Measurements from ENCODE around the gene GNPTAB.

GNPTAB gene

GRCh38 chr12:101767537-101767936 lies 63.2 kb downstream of the GNPTAB start:
- no peaks in the 10 kb centered on the region for H3K9me3 ChIP-seq (ENCODE audit: control insufficient read depth in 1 of 2, low read length in 2 of 2)
- peaks cover 20 to 38% of the 10 kb centered on the region in 2 donors for H3K36me3 ChIP-seq (ENCODE audit: control insufficient read depth in 1 of 2, insufficient read depth in 2 of 2, low read length in 2 of 2)
- H3K27ac ChIP-seq (ENCODE audit: low read length) = no peak overlapping the region
- no peak overlapping the region for H3K4me3 ChIP-seq (ENCODE audit: low read depth in 1 of 2, low read length in 2 of 2)
- no peaks in the 10 kb centered on the region for H3K27me3 ChIP-seq (ENCODE audit: low read depth, low read length)
- no peaks in the 10 kb centered on the region for H3K4me1 ChIP-seq (ENCODE audit: control insufficient read depth in 1 of 2, insufficient read depth in 2 of 2, low read length in 2 of 2)

DNA sequence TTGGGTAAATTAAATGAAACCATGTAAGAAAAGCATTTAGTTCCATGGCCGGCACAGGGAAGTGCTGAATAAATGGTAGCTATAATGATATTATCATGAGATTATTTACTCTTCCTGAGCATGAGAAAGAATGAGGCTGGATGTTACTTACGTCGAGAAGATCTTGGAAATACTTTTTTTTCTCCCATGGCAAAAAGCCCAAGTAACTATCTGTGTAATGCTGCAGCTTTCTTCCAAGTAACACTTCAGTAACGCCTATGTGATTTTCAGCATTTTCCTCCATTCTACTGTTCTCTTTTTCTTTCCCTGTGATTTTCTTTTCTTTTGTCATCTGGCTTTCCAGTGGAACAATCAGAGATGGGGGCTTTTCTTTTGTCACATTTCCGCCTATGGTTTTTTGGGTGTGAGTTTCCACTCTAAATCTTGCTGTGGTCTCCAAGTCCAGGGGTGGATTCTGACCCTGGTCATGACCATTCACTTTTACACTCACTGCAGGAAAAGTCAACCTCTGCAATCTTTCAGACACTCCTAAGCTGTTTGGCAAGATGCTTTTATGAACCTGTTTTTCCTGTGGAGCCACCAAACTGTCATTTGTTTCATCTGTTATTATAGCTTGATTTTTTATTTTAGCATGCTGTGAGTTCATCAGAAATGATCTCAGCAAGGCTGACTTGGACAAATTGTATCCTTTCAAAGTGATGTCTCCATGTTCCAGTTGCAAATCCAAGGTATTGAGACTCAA lies 66.5 kb downstream of the GNPTAB start:
- Histone ChIP-seq H3K27me3 (ENCODE audit: low read depth, low read length) (no peaks in the 10 kb centered on the region), H3K4me3 (ENCODE audit: low read depth in 1 of 2, low read length in 2 of 2) (no peak overlapping the region), H3K27ac (ENCODE audit: low read length) (no peak overlapping the region), H3K4me1 (ENCODE audit: control insufficient read depth in 1 of 2, insufficient read depth in 2 of 2, low read length in 2 of 2) (no peaks in the 10 kb centered on the region), H3K36me3 (ENCODE audit: control insufficient read depth in 1 of 2, insufficient read depth in 2 of 2, low read length in 2 of 2) (peaks cover 18 to 32% of the 10 kb centered on the region in 2 donors), H3K9me3 (ENCODE audit: control insufficient read depth in 1 of 2, low read length in 2 of 2) (no peaks in the 10 kb centered on the region)

DNA sequence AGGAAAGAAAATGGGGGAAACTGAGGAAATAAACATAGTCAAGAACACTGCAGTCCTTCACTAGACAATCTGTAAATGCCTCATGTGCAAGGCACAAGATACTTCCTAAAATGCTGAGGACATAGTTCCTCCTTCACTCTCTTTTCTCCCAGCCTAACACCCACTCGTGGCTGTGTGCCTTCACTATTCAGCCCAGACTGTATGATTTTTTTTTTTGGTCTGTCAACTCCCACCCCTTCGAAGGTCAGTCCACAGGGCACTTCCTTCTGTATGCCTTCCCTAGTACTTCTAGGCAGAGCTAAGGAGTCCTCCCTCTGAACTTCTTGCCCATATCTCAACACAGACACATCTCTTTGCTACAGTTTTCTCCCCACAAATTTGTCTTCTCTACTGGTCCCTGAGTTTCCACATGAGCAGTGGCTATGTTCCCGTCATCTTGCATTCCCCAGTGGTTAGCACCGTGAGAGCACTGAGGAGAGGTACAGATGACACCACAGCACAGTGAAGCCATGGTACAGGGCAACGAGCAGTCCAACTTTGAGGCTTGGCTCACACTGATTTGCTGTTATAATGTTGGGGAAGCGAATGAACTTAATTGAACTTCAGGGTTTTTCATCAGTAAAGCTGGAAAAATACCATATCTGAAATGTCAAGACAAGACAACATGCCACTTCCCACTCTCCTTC lies 67.4 kb downstream of the GNPTAB start:
- H3K36me3 ChIP-seq (ENCODE audit: control insufficient read depth in 1 of 2, insufficient read depth in 2 of 2, low read length in 2 of 2) = peaks cover 13 to 32% of the 10 kb centered on the region in 2 donors

DNA sequence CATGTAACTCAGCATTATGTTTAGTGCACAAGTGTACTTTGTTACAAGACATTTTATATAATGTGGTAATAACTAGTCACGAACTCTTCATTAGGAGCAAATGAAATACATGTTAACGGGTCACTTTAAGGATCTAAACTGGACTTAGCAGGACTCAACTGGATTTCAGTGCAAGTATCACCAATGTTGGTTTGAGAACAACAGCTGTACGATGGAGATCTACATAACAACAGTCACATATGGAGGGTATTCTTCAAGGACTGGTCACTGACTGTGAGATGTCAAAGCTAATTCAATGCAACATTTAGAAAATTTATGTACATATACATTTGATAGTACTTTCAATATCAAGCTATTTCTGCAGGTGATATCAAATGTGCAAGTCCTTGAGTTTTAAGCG lies 69.0 kb downstream of the GNPTAB start:
- Histone ChIP-seq H3K27me3 (ENCODE audit: low read depth, low read length) (no peaks in the 10 kb centered on the region), H3K4me3 (ENCODE audit: low read depth in 1 of 2, low read length in 2 of 2) (no peak overlapping the region), H3K4me1 (ENCODE audit: control insufficient read depth in 1 of 2, insufficient read depth in 2 of 2, low read length in 2 of 2) (no peaks in the 10 kb centered on the region), H3K9me3 (ENCODE audit: control insufficient read depth in 1 of 2, low read length in 2 of 2) (no peaks in the 10 kb centered on the region), H3K27ac (ENCODE audit: low read length) (no peak overlapping the region), H3K36me3 (ENCODE audit: control insufficient read depth in 1 of 2, insufficient read depth in 2 of 2, low read length in 2 of 2) (peaks cover 13 to 19% of the 10 kb centered on the region in 2 donors)

More for the DNA sequence above, 67.4 kb downstream of the GNPTAB start:
- Histone ChIP-seq H3K4me3 (ENCODE audit: low read depth in 1 of 2, low read length in 2 of 2) (no peak overlapping the region), H3K27me3 (ENCODE audit: low read depth, low read length) (no peaks in the 10 kb centered on the region), H3K27ac (ENCODE audit: low read length) (no peak overlapping the region), H3K4me1 (ENCODE audit: control insufficient read depth in 1 of 2, insufficient read depth in 2 of 2, low read length in 2 of 2) (no peaks in the 10 kb centered on the region), H3K9me3 (ENCODE audit: control insufficient read depth in 1 of 2, low read length in 2 of 2) (no peaks in the 10 kb centered on the region)

GRCh38 chr12:101761350-101761749 lies 69.4 kb downstream of the GNPTAB start:
- no peaks in the 10 kb centered on the region for H3K9me3 ChIP-seq (ENCODE audit: control insufficient read depth in 1 of 2, low read length in 2 of 2)
- no peak overlapping the region for H3K27ac ChIP-seq (ENCODE audit: low read length)
- peaks cover 13 to 16% of the 10 kb centered on the region in 2 donors for H3K36me3 ChIP-seq (ENCODE audit: control insufficient read depth in 1 of 2, insufficient read depth in 2 of 2, low read length in 2 of 2)
- no peak overlapping the region for H3K4me3 ChIP-seq (ENCODE audit: low read depth in 1 of 2, low read length in 2 of 2)
- H3K27me3 ChIP-seq (ENCODE audit: low read depth, low read length) = no peaks in the 10 kb centered on the region
- H3K4me1 ChIP-seq (ENCODE audit: control insufficient read depth in 1 of 2, insufficient read depth in 2 of 2, low read length in 2 of 2) = no peaks in the 10 kb centered on the region

DNA sequence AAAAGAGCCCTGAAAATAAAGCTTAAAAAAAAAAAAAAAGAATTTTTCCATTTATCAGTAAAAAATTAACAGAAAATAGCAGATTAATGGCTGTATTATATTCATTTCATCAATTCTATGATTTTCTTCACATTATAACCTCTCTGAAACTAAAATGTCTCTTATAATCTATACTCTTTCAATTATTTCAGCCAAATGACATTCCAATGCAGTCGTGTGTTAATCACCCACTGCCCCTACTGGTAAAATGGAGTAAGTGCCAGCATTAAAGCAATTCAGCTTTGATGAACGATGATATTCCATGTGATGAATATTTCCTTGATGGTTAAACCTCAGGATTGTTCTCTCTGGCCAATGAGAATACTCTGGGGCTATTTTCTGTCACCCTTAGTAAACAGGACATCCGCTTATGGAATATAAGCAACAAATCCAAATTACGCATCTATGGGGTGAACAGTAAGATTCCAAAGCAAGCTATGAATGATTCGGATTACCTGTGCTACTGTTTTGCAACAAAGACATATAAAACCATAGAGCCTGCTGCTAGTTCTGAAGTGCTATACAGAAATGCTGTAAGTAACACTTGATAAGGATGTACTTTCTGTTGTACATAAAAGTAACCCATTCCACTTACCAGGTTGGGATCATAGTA lies 71.2 kb downstream of the GNPTAB start:
- Histone ChIP-seq H3K36me3 (ENCODE audit: control insufficient read depth in 1 of 2, insufficient read depth in 2 of 2, low read length in 2 of 2) (peaks cover 17 to 20% of the 10 kb centered on the region in 2 donors), H3K4me3 (ENCODE audit: low read depth in 1 of 2, low read length in 2 of 2) (no peak overlapping the region), H3K4me1 (ENCODE audit: control insufficient read depth in 1 of 2, insufficient read depth in 2 of 2, low read length in 2 of 2) (no peaks in the 10 kb centered on the region), H3K9me3 (ENCODE audit: control insufficient read depth in 1 of 2, low read length in 2 of 2) (no peaks in the 10 kb centered on the region), H3K27me3 (ENCODE audit: low read depth, low read length) (no peaks in the 10 kb centered on the region), H3K27ac (ENCODE audit: low read length) (no peak overlapping the region)

DNA sequence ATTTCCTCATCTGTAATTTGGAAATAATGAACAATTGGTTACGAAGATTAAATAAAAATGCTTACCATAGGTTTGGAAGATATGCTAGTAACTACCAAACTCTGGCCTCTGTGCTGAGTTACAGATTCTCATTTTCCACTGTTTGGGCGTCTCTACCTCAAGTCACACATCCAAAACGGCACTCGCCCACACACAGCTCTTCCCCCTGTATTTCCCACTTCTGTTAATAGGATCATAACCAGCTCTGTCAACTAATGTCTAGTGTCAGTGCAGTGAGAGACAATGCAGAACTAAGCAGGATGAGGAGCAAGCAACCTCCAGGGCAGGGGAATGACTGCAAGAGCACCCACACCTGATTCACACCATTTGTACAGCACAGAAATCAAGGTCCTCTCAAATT lies 80.6 kb downstream of the GNPTAB start:
- Histone ChIP-seq H3K9me3 (ENCODE audit: control insufficient read depth in 1 of 2, low read length in 2 of 2) (no peaks in the 10 kb centered on the region), H3K36me3 (ENCODE audit: control insufficient read depth in 1 of 2, insufficient read depth in 2 of 2, low read length in 2 of 2) (peaks cover 39 to 51% of the 10 kb centered on the region in 2 donors), H3K4me1 (ENCODE audit: control insufficient read depth in 1 of 2, insufficient read depth in 2 of 2, low read length in 2 of 2) (no peaks in the 10 kb centered on the region), H3K27me3 (ENCODE audit: low read depth, low read length) (no peaks in the 10 kb centered on the region), H3K4me3 (ENCODE audit: low read depth in 1 of 2, low read length in 2 of 2) (no peak overlapping the region), H3K27ac (ENCODE audit: low read length) (no peak overlapping the region)

- peaks cover 42 to 56% of the 10 kb centered on the region in 2 donors for H3K36me3 ChIP-seq (ENCODE audit: control insufficient read depth in 1 of 2, insufficient read depth in 2 of 2, low read length in 2 of 2)
- H3K27ac ChIP-seq (ENCODE audit: low read length) = no peak overlapping the region
- H3K9me3 ChIP-seq (ENCODE audit: control insufficient read depth in 1 of 2, low read length in 2 of 2) = no peaks in the 10 kb centered on the region
- H3K4me3 ChIP-seq (ENCODE audit: low read depth in 1 of 2, low read length in 2 of 2) = no peak overlapping the region
- no peaks in the 10 kb centered on the region for H3K27me3 ChIP-seq (ENCODE audit: low read depth, low read length)
- H3K4me1 ChIP-seq (ENCODE audit: control insufficient read depth in 1 of 2, insufficient read depth in 2 of 2, low read length in 2 of 2) = no peaks in the 10 kb centered on the region
Measured at GRCh38 chr12:101749657-101750056, 81.1 kb downstream of the GNPTAB start.

DNA sequence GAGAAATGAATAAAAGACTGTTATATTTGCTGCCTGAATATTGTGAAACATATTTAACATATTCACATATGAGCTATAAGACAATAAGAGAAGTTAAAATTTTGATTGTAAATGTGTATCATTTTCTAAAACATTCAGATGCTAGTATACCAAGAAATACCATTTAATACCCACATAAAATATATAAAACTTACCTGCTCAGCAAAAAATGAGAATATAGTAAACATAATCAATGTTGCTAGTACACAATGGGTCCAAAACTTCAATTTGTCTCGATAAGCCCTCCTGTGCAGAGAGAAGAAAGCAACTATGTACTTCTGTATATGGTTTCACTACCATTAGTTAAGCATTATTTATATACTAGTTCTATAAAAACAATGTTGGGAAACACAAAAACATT lies 81.9 kb downstream of the GNPTAB start:
- H3K4me3 ChIP-seq (ENCODE audit: low read depth in 1 of 2, low read length in 2 of 2) = no peak overlapping the region
- no peaks in the 10 kb centered on the region for H3K27me3 ChIP-seq (ENCODE audit: low read depth, low read length)
- no peaks in the 10 kb centered on the region for H3K4me1 ChIP-seq (ENCODE audit: control insufficient read depth in 1 of 2, insufficient read depth in 2 of 2, low read length in 2 of 2)
- no peaks in the 10 kb centered on the region for H3K9me3 ChIP-seq (ENCODE audit: control insufficient read depth in 1 of 2, low read length in 2 of 2)
- H3K27ac ChIP-seq (ENCODE audit: low read length) = no peak overlapping the region
- peaks cover 50 to 57% of the 10 kb centered on the region in 2 donors for H3K36me3 ChIP-seq (ENCODE audit: control insufficient read depth in 1 of 2, insufficient read depth in 2 of 2, low read length in 2 of 2)

DNA sequence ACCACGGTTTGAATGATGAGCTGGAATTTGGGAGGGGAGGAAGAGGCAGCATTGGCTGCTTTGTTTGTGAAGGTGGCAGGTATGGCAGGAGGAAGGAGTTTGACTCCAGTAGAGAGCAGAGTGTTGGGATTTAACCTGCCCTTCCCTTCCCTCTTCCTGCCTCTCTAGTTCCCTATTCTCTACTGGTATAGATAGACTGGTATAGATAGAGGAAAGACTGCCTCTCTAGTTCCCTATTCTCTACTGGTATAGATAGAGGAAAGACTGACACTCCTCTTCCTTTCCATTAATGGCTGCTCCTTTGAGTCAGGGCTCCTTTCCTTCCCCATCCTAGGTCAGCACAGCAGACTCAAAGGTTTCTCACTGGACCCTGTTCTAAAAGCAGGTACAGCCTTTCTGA lies 83.1 kb downstream of the GNPTAB start:
- Histone ChIP-seq H3K27ac (ENCODE audit: low read length) (no peak overlapping the region), H3K4me1 (ENCODE audit: control insufficient read depth in 1 of 2, insufficient read depth in 2 of 2, low read length in 2 of 2) (no peaks in the 10 kb centered on the region), H3K27me3 (ENCODE audit: low read depth, low read length) (no peaks in the 10 kb centered on the region), H3K9me3 (ENCODE audit: control insufficient read depth in 1 of 2, low read length in 2 of 2) (no peaks in the 10 kb centered on the region), H3K36me3 (ENCODE audit: control insufficient read depth in 1 of 2, insufficient read depth in 2 of 2, low read length in 2 of 2) (peaks cover 46 to 55% of the 10 kb centered on the region in 2 donors), H3K4me3 (ENCODE audit: low read depth in 1 of 2, low read length in 2 of 2) (no peak overlapping the region)

DNA sequence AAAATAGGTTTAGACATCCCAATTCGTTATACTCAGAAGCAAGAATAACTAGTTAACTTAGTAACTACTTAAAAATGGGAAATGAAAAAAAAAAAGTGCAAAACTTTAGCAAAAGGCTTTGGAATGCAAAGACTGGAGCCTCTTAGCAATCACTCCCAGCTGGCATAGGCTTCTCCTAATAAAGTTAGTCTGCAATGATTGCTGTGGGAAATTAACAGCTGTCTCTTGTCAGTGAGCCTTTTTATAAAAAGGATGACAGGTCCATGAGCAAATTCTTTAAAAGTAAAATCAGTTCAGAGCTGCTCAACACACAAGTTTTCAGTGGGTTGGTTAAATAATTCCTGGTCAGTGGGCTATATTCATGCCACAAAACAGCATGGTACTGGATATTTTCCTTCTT lies 84.1 kb downstream of the GNPTAB start:
- peaks cover 40 to 54% of the 10 kb centered on the region in 2 donors for H3K36me3 ChIP-seq (ENCODE audit: control insufficient read depth in 1 of 2, insufficient read depth in 2 of 2, low read length in 2 of 2)

More for the DNA sequence above, 84.1 kb downstream of the GNPTAB start:
- no peaks in the 10 kb centered on the region for H3K9me3 ChIP-seq (ENCODE audit: control insufficient read depth in 1 of 2, low read length in 2 of 2)
- no peak overlapping the region for H3K4me3 ChIP-seq (ENCODE audit: low read depth in 1 of 2, low read length in 2 of 2)
- no peak overlapping the region for H3K27ac ChIP-seq (ENCODE audit: low read length)
- no peaks in the 10 kb centered on the region for H3K27me3 ChIP-seq (ENCODE audit: low read depth, low read length)
- H3K4me1 ChIP-seq (ENCODE audit: control insufficient read depth in 1 of 2, insufficient read depth in 2 of 2, low read length in 2 of 2) = no peaks in the 10 kb centered on the region

All from muscle layer of duodenum (tissue), 2 donors.